Measurements from ENCODE around the gene EXOC3.

EXOC3 gene

DNA sequence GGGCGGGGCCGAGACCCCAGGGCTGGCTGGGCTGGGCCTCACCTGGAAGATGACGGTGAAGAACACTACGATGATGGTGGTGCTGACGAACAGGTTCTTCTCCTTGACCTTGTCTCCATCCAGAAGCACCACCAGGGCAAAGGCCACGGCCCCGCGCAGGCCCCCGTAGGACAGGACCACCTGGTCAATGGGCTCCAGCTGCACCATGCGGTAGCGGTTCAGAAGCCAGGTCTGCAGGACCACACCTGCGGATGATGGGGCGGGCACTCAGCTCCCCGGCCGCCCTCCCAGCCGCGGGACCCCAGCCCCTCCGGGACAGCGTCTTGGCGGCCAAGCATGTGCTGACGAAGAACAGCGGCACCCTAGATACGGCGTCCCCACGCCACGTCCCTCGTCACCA lies 39.5 kb downstream of the EXOC3 start:
- Histone ChIP-seq H3K9ac (ENCODE audit: low read depth, low read length, poor library complexity, severe bottlenecking) (no peak overlapping the region), H3K4me3 (ENCODE audit: low read length, poor library complexity, severe bottlenecking) (no peak overlapping the region), H3K4me1 (ENCODE audit: insufficient read depth, low read length, poor library complexity, severe bottlenecking) (peaks cover 21% of the 10 kb centered on the region), H4K20me1 (ENCODE audit: insufficient read depth, low read length, poor library complexity, severe bottlenecking) (no peaks in the 10 kb centered on the region), H3K36me3 (ENCODE audit: insufficient read depth, low read length) (no peaks in the 10 kb centered on the region), H2AFZ (ENCODE audit: low read length) (no peak overlapping the region), H3K9me3 (ENCODE audit: insufficient read depth, low read depth, low read length) (no peaks in the 10 kb centered on the region), H3F3A (ENCODE audit: low read depth) (no peaks in the 10 kb centered on the region), H3K27me3 (ENCODE audit: insufficient read depth, low read length, poor library complexity, severe bottlenecking) (no peaks in the 10 kb centered on the region), H3K4me2 (ENCODE audit: low read depth, low read length, poor library complexity, severe bottlenecking) (no peak overlapping the region), H3K9me2 (replicated peaks; ENCODE audit: low read depth, low read length) (no peaks in the 10 kb centered on the region), H3K79me2 (ENCODE audit: insufficient read depth, low read length) (no peaks in the 10 kb centered on the region)
- TF ChIP-seq CTCF (conservative IDR thresholded peaks at IDR 0.05; ENCODE audit: low read length) (no peak), EZH2phosphoT487 (IDR thresholded peaks at IDR 0.05; ENCODE audit: borderline replicate concordance) (no peak)

GRCh38 chr5:483011-483410 lies 40.0 kb downstream of the EXOC3 start:
- no peaks in the 10 kb centered on the region for H3K27me3 ChIP-seq (ENCODE audit: insufficient read depth, low read length, poor library complexity, severe bottlenecking)
- no peaks in the 10 kb centered on the region for H4K20me1 ChIP-seq (ENCODE audit: insufficient read depth, low read length, poor library complexity, severe bottlenecking)

DNA sequence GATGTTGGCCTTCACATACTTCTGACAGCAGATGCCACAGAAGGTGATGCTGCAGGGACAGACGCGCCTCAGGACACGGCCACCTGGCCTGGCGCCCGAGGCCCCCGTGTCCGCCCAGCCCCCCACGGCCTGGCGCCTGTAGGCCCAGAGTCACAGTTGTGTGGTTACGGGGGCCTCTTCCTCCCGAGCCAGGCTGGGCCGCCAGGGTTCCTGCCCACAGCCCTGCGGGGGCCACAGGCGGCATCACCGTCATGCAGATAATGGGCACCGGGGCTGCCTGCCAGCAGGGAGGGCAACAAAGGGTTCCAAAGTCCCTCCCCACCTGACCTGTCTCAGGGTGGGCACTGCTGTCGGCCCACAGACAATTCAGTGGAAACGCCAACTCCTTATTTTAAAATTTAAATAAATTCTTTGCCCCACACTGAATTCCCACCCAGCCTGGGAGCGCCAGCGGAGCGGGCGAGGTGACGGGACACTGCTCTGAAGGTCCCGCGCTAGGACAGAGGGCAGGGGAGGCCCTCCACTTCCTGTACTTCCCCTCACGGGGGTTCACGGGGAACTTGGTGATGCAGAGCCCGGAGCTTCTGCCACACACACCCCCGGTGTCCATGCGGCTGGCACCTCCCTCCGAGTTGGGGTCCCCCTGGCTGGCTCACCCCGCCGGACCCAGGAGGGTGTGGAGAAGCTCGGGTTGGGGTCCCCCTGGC lies 40.6 kb downstream of the EXOC3 start:
- Histone ChIP-seq H3K79me2 (ENCODE audit: insufficient read depth, low read length) (no peaks in the 10 kb centered on the region), H4K20me1 (ENCODE audit: insufficient read depth, low read length, poor library complexity, severe bottlenecking) (no peaks in the 10 kb centered on the region), H3K36me3 (ENCODE audit: insufficient read depth, low read length) (no peaks in the 10 kb centered on the region), H3K4me2 (ENCODE audit: low read depth, low read length, poor library complexity, severe bottlenecking) (peak overlapping the region; percentile 27), H3K27me3 (ENCODE audit: insufficient read depth, low read length, poor library complexity, severe bottlenecking) (no peaks in the 10 kb centered on the region), H3K4me3 (ENCODE audit: low read length, poor library complexity, severe bottlenecking) (peak overlapping the region; percentile 3), H3K9ac (ENCODE audit: low read depth, low read length, poor library complexity, severe bottlenecking) (no peak overlapping the region), H3K9me2 (replicated peaks; ENCODE audit: low read depth, low read length) (no peaks in the 10 kb centered on the region), H3K9me3 (ENCODE audit: insufficient read depth, low read depth, low read length) (no peaks in the 10 kb centered on the region), H3F3A (ENCODE audit: low read depth) (no peaks in the 10 kb centered on the region), H3K4me1 (ENCODE audit: insufficient read depth, low read length, poor library complexity, severe bottlenecking) (peaks cover 21% of the 10 kb centered on the region), H2AFZ (ENCODE audit: low read length) (no peak overlapping the region)
- TF ChIP-seq EZH2phosphoT487 (IDR thresholded peaks at IDR 0.05; ENCODE audit: borderline replicate concordance) (no peak), CTCF (conservative IDR thresholded peaks at IDR 0.05; ENCODE audit: low read length) (no peak)

More at GRCh38 chr5:483011-483410, 40.0 kb downstream of the EXOC3 start:
- H3K9me3 ChIP-seq (ENCODE audit: insufficient read depth, low read depth, low read length), result no peaks in the 10 kb centered on the region
- H3K79me2 ChIP-seq (ENCODE audit: insufficient read depth, low read length), result no peaks in the 10 kb centered on the region
- H3K4me2 ChIP-seq (ENCODE audit: low read depth, low read length, poor library complexity, severe bottlenecking), result peak overlapping the region; percentile 27
- no peak overlapping the region for H3K9ac ChIP-seq (ENCODE audit: low read depth, low read length, poor library complexity, severe bottlenecking)
- peaks cover 21% of the 10 kb centered on the region for H3K4me1 ChIP-seq (ENCODE audit: insufficient read depth, low read length, poor library complexity, severe bottlenecking)
- H3K9me2 ChIP-seq (replicated peaks; ENCODE audit: low read depth, low read length), result no peaks in the 10 kb centered on the region
- H3K4me3 ChIP-seq (ENCODE audit: low read length, poor library complexity, severe bottlenecking), result peak overlapping the region; percentile 3
- no peak for TF ChIP-seq EZH2phosphoT487 (IDR thresholded peaks at IDR 0.05; ENCODE audit: borderline replicate concordance)
- no peak for TF ChIP-seq CTCF (conservative IDR thresholded peaks at IDR 0.05; ENCODE audit: low read length)
- H3K36me3 ChIP-seq (ENCODE audit: insufficient read depth, low read length), result no peaks in the 10 kb centered on the region
- H3F3A ChIP-seq (ENCODE audit: low read depth), result no peaks in the 10 kb centered on the region
- H2AFZ ChIP-seq (ENCODE audit: low read length), result no peak overlapping the region
